IMR-90 (cell line): ENCODE results near the gene NTM. TPM values are rescaled to one million over a fixed set of nuclear protein-coding genes. Genes with fewer than 3 reads are reported as not detected.

Experiments used
- ATAC-seq: fragments of 200-7000 bp; cut with Tn5 transposase; 2 replicates; pipeline ENCODE4 v1.9.1; 2020; ENCODE audit warnings: low read depth, mild to moderate bottlenecking, moderate library complexity
- BruUV-seq: library from RNA; stranded (reverse); fragments of 400-500 nt; replicated peaks from 2 replicates; lab custom pipeline; 2021; lab: Mats Ljungman, UMichigan
- CTCF ChIA-PET: fragments of 300-600 bp; formaldehyde crosslinking; extraction: SDS; loops from one replicate; lab custom pipeline; 2021; ENCODE audit warnings: antibody characterized with exemption; lab: Yijun Ruan, JAX
- POLR2A ChIA-PET: fragments of 300-600 bp; sonication (Branson Sonifier 250); formaldehyde crosslinking; loops from one replicate; lab custom pipeline; 2022; ENCODE audit warnings: antibody characterized with exemption; ENCODE audit not compliant: unreplicated experiment; lab: Charles Lee
- DNase-seq: peaks from one replicate; pipeline ENCODE4 v3.0.0; 2013
- H2AFZ ChIP-seq: replicated peaks from 2 replicates; pipeline ENCODE3; 2013; ENCODE audit warnings: low read length, mild to moderate bottlenecking; ENCODE audit not compliant: poor library complexity
- H2AK5ac ChIP-seq: 2 replicates; pipeline ENCODE4 v1.6.1; 2013; ENCODE audit warnings: low read depth, low read length, inconsistent platforms
- H2AK9ac ChIP-seq: replicated peaks from 2 replicates; pipeline ENCODE3; 2013; ENCODE audit warnings: mild to moderate bottlenecking, low read depth, low read length, moderate library complexity; ENCODE audit not compliant: poor library complexity
- H2BK120ac ChIP-seq: 2 replicates; pipeline ENCODE4 v1.6.1; 2013; ENCODE audit warnings: low read depth, low read length, inconsistent platforms
- H2BK15ac ChIP-seq: 3 replicates; pipeline ENCODE4 v1.6.1; 2013; ENCODE audit warnings: low read depth, low read length, inconsistent platforms
- H2BK20ac ChIP-seq: 2 replicates; pipeline ENCODE4 v1.6.1; 2013; ENCODE audit warnings: low read depth, mild to moderate bottlenecking, inconsistent platforms, low read length, moderate library complexity
- H2BK5ac ChIP-seq: 2 replicates; pipeline ENCODE4 v1.6.1; 2013; ENCODE audit warnings: mild to moderate bottlenecking, low read depth, low read length, inconsistent platforms; ENCODE audit not compliant: poor library complexity, severe bottlenecking
- H3K14ac ChIP-seq: replicated peaks from 2 replicates; pipeline ENCODE4 v1.6.1; 2013; ENCODE audit warnings: low read depth, low read length, inconsistent platforms
- H3K18ac ChIP-seq: 2 replicates; pipeline ENCODE4 v1.6.1; 2013; ENCODE audit warnings: low read depth, low read length, control low read depth
- H3K23ac ChIP-seq: 2 replicates; pipeline ENCODE4 v1.6.1; 2013; ENCODE audit warnings: low read depth, low read length, inconsistent platforms
- H3K27ac ChIP-seq: 2 replicates; pipeline ENCODE4 v1.5.1; 2013; ENCODE audit warnings: mild to moderate bottlenecking, control low read depth, low read length; ENCODE audit not compliant: insufficient read depth
- H3K27me3 ChIP-seq: 2 replicates; pipeline ENCODE4 v1.6.1; 2013; ENCODE audit warnings: low read length; ENCODE audit not compliant: control insufficient read depth, insufficient read depth
- H3K36me3 ChIP-seq: 2 replicates; pipeline ENCODE4 v1.6.1; 2013; ENCODE audit warnings: low read length, mixed read lengths; ENCODE audit not compliant: control insufficient read depth, insufficient read depth
- H3K4ac ChIP-seq: 2 replicates; pipeline ENCODE4 v1.6.1; 2013; ENCODE audit warnings: low read depth, low read length, inconsistent platforms
- H3K4me1 ChIP-seq: 2 replicates; pipeline ENCODE4 v1.6.1; 2013; ENCODE audit warnings: low read length, mixed read lengths; ENCODE audit not compliant: control insufficient read depth, insufficient read depth
- H3K4me2 ChIP-seq: 2 replicates; pipeline ENCODE4 v1.6.1; 2013; ENCODE audit warnings: low read depth, mild to moderate bottlenecking, control low read depth, low read length, moderate library complexity
- H3K4me3 ChIP-seq: 2 replicates; pipeline ENCODE4 v1.5.1; 2013; ENCODE audit warnings: low read depth, mild to moderate bottlenecking, control low read depth, low read length, moderate library complexity; ENCODE audit not compliant: insufficient read depth
- H3K56ac ChIP-seq: 2 replicates; pipeline ENCODE4 v1.6.1; 2013; ENCODE audit warnings: low read length, inconsistent platforms; ENCODE audit not compliant: insufficient read depth; ENCODE audit errors: extremely low read depth
- H3K79me1 ChIP-seq, 2 experiments: 2 replicates each; pipeline ENCODE4 v1.6.1; 2013; ENCODE audit warnings: low read length in 2 of 2, inconsistent platforms in 1 of 2, low read depth in 1 of 2
- H3K9ac ChIP-seq: 2 replicates; pipeline ENCODE4 v1.6.1; 2013; ENCODE audit warnings: low read depth, low read length, control low read depth
- H3K9me1 ChIP-seq: 2 replicates; pipeline ENCODE4 v1.6.1; 2013; ENCODE audit warnings: low read length, inconsistent platforms; ENCODE audit not compliant: insufficient read depth
- H3K9me3 ChIP-seq: 2 replicates; pipeline ENCODE4 v1.6.1; 2013; ENCODE audit warnings: low read length; ENCODE audit not compliant: control insufficient read depth, insufficient read depth
- H4K20me1 ChIP-seq: 2 replicates; pipeline ENCODE4 v1.6.1; 2013; ENCODE audit warnings: low read length, inconsistent platforms; ENCODE audit not compliant: insufficient read depth
- H4K5ac ChIP-seq: 2 replicates; pipeline ENCODE4 v1.6.1; 2013; ENCODE audit warnings: mild to moderate bottlenecking, low read depth, low read length, control low read depth
- H4K8ac ChIP-seq, 2 experiments: 2 replicates each; pipeline ENCODE4 v1.6.1; 2013; ENCODE audit warnings: low read depth in 2 of 2, low read length in 2 of 2, control low read depth in 1 of 2, inconsistent platforms in 1 of 2
- H4K91ac ChIP-seq: 2 replicates; pipeline ENCODE4 v1.6.1; 2013; ENCODE audit warnings: low read depth, low read length, inconsistent platforms; ENCODE audit not compliant: insufficient read depth
- BHLHE40 ChIP-seq: fragments of 150-350 bp; IDR thresholded peaks from 2 replicates; pipeline ENCODE4 v1.6.1; 2016; ENCODE audit warnings: mild to moderate bottlenecking, low read depth, low read length
- CEBPB ChIP-seq: IDR thresholded peaks from 2 replicates; pipeline ENCODE4 v1.6.1; 2012; ENCODE audit warnings: low read depth, low read length, improper control_type of control experiment
- CTCF ChIP-seq: conservative IDR thresholded peaks from 2 replicates; pipeline ENCODE4 v1.5.1; 2012; ENCODE audit warnings: mild to moderate bottlenecking, low read depth, low read length, improper control_type of control experiment
- ELK1 ChIP-seq: fragments of 150-350 bp; IDR thresholded peaks from 2 replicates; pipeline ENCODE4 v1.6.1; 2016; ENCODE audit warnings: low read depth, mild to moderate bottlenecking, low read length, moderate library complexity, borderline replicate concordance
- FOS ChIP-seq: fragments of 150-350 bp; IDR thresholded peaks from 2 replicates; pipeline ENCODE4 v1.6.1; 2016; ENCODE audit warnings: low read depth, low read length
- MAFK ChIP-seq: IDR thresholded peaks from 2 replicates; pipeline ENCODE4 v1.6.1; 2012; ENCODE audit warnings: low read depth, low read length, improper control_type of control experiment
- MAZ ChIP-seq: IDR thresholded peaks from 2 replicates; pipeline ENCODE4 v1.6.1; 2012; ENCODE audit warnings: low read depth, mild to moderate bottlenecking, low read length, improper control_type of control experiment, moderate library complexity, borderline replicate concordance
- MXI1 ChIP-seq: IDR thresholded peaks from 2 replicates; pipeline ENCODE4 v1.6.1; 2012; ENCODE audit warnings: low read depth, mild to moderate bottlenecking, low read length, moderate library complexity, borderline replicate concordance
- NFE2L2 ChIP-seq: fragments of 150-350 bp; IDR thresholded peaks from 2 replicates; pipeline ENCODE4 v1.6.1; 2016; ENCODE audit warnings: low read depth, mild to moderate bottlenecking, low read length
- POLR2A ChIP-seq: IDR thresholded peaks from 2 replicates; pipeline ENCODE4 v1.6.1; 2012; ENCODE audit warnings: mild to moderate bottlenecking, low read depth, low read length
- RAD21 ChIP-seq: IDR thresholded peaks from 2 replicates; pipeline ENCODE4 v1.6.1; 2012; ENCODE audit warnings: low read length, improper control_type of control experiment
- SMC3 ChIP-seq: fragments of 150-350 bp; IDR thresholded peaks from 2 replicates; pipeline ENCODE4 v1.6.1; 2016; ENCODE audit warnings: low read depth, mild to moderate bottlenecking, antibody characterized with exemption, low read length, moderate library complexity
- USF2 ChIP-seq: fragments of 150-350 bp; IDR thresholded peaks from 2 replicates; pipeline ENCODE4 v1.6.1; 2017; ENCODE audit warnings: mild to moderate bottlenecking, antibody characterized with exemption, low read length, low read depth
- WGBS, 2 experiments: methylation state at CpG; one replicate each; pipeline versions ENCODE4 v1.1.5 to v1.1.7; 2013; ENCODE audit warnings: missing lambda C conversion rate in 2 of 2; ENCODE audit not compliant: insufficient read length in 1 of 2; ENCODE audit errors: extremely low coverage in 2 of 2; 5-methylcytosine and 5-hydroxymethylcytosine counted together
- dilution Hi-C: fragments of 300-500 bp; cut with HindIII; formaldehyde crosslinking; loops from one replicate; pipeline ENCODE4 v1.14.3; 2018; ENCODE audit warnings: low sequenced_read_pairs; ENCODE audit not compliant: unreplicated experiment
- in situ Hi-C: fragments of 300-500 bp; cut with MboI; formaldehyde crosslinking; loops from 3 replicates; pipeline ENCODE4 v1.14.3; 2019; ENCODE audit warnings: low sequenced_read_pairs, inconsistent platforms, mixed read lengths
- intact Hi-C: fragments of 100-400 bp; cut with micrococcal nuclease; formaldehyde crosslinking; loops from 2 replicates; pipeline ENCODE4 v1.10.0; 2022
- polyA plus RNA-seq, 3 experiments: library from polyadenylated mRNA; depleted of rRNA; stranded (reverse); fragments of >200 nt; gene quantifications; 2 replicates each; pipeline ENCODE4 v1.2.3, GENCODE V29; 2012; ENCODE audit warnings: low replicate concordance in 1 of 3
- total RNA-seq: library from RNA; depleted of rRNA; stranded (reverse); fragments of >200 nt; gene quantifications from 2 replicates; pipeline ENCODE4 v1.2.3, GENCODE V29; 2012

NTM gene
- total and polyA plus RNA-seq, 2 of the 4 experiments (the other 2 are of a cell fraction), result 19.5 to 25.5 TPM

- ATAC-seq, result no peak
- no peak overlapping the region for H2AFZ ChIP-seq
- no peak overlapping the region for H2BK15ac ChIP-seq
- POLR2A ChIA-PET, result no interaction called here
- H3K4me1 ChIP-seq, result no peaks in the 10 kb centered on the region
- no peak overlapping the region for H3K56ac ChIP-seq
- no peak overlapping the region for H3K18ac ChIP-seq
- dilution Hi-C loops (no loop called here), intact Hi-C loops (no loop called here), in situ Hi-C loops (no loop called here)
- no peak overlapping the region for H2BK20ac ChIP-seq
- H2BK5ac ChIP-seq, result no peak overlapping the region
- TF ChIP-seq MXI1 (no peak), RAD21 (no peak), USF2 (no peak), MAFK (no peak), CTCF (no peak), FOS (no peak), BHLHE40 (no peak), ELK1 (no peak), POLR2A (no peak), MAZ (no peak), NFE2L2 (no peak), SMC3 (no peak), CEBPB (no peak)
- no peak overlapping the region for H4K5ac ChIP-seq
- H4K91ac ChIP-seq, result no peak overlapping the region
- no peak overlapping the region for H3K9ac ChIP-seq
- H2AK5ac ChIP-seq, result no peak overlapping the region
- no peaks in the 10 kb centered on the region for H4K20me1 ChIP-seq
- H3K9me3 ChIP-seq, result no peaks in the 10 kb centered on the region
- H3K23ac ChIP-seq, result no peak overlapping the region
- no peak overlapping the region for H4K8ac ChIP-seq
- H3K9me1 ChIP-seq, result no peaks in the 10 kb centered on the region
- no peak for DNase-seq
- CTCF ChIA-PET, result no interaction called here
- no peak overlapping the region for H3K27ac ChIP-seq
- H3K27me3 ChIP-seq, result 0 out of 2 replicates have a peak, but pooled peaks cover 2% of the 10 kb centered on the region
- no peak overlapping the region for H3K14ac ChIP-seq
- no peak overlapping the region for H3K4me3 ChIP-seq
- no peak overlapping the region for H3K4ac ChIP-seq
- WGBS, 2 experiments, result no CpG with 5 or more reads among the region's 4 CpGs
- H2AK9ac ChIP-seq, result no peak overlapping the region
- BruUV-seq, result no TSS peak
- H3K79me1 ChIP-seq, result no peaks in the 10 kb centered on the region
- no peak overlapping the region for H2BK120ac ChIP-seq
- H3K36me3 ChIP-seq, result no peaks in the 10 kb centered on the region
- no peak overlapping the region for H3K4me2 ChIP-seq
Observed at GRCh38 chr11:131560287-131560686, 189.9 kb downstream of the NTM start.
